ENCODE measurements around the gene ACSF3.
"Not testable (repeated sequence)": the region's sequence is repeated elsewhere in the genome, so short reads cannot be mapped to it uniquely, and the experiment has no call there.

Gene ACSF3

GRCh38 chr16:89179656-89180315 lies 86.1 kb downstream of the ACSF3 start:
- no peak for DNase-seq

DNA sequence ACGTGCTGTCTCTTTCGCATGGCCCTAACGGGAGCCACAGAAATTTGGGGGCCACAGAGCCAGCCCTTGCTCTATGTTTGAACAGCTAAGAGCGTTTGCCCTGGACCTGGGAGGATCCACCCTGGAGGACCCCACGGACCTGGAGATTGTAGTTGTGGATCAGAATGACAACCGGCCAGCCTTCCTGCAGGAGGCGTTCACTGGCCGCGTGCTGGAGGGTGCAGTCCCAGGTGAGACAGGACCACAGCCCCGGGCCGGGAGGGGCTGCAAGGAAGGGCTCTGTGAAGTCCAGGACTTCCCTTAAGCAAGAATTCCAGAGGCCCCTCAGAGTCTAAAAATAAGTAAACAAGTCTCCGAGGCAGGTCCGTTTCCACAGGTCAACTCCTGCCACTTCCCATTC lies 89.8 kb downstream of the ACSF3 start:
- no peak for DNase-seq

GRCh38 chr16:89183975-89184676 lies 90.5 kb downstream of the ACSF3 start:
- DNase-seq: no peak

GRCh38 chr16:89184677-89184932 lies 91.0 kb downstream of the ACSF3 start:
- DNase-seq: no peak

- no peak for DNase-seq
Observed at GRCh38 chr16:89184933-89185794, 91.5 kb downstream of the ACSF3 start.

GRCh38 chr16:89185887-89186592 lies 92.4 kb downstream of the ACSF3 start:
- not testable (repeated sequence) for DNase-seq

DNA sequence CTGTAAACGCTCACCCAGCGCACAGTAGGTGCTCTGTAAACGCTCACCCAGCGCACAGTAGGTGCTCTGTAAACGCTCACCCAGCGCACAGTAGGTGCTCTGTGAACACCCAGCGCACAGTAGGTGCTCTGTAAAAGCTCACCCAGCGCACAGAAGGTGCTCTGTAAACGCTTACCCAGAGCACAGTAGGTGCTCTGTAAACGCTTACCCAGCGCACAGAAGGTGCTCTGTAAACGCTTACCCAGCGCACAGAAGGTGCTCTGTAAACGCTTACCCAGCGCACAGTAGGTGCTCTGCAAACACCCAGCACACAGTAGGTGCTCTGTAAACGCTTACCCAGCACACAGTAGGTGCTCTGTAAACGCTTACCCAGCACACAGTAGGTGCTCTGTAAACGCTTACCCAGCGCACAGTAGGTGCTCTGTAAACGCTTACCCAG lies 93.0 kb downstream of the ACSF3 start:
- DNase-seq: not testable (repeated sequence)

GRCh38 chr16:89187032-89187769 lies 93.5 kb downstream of the ACSF3 start:
- DNase-seq: no peak

GRCh38 chr16:89187770-89188392 lies 94.2 kb downstream of the ACSF3 start:
- no peak for DNase-seq

- DNase-seq: not testable (repeated sequence)
Observed at GRCh38 chr16:89188471-89189357, 95.1 kb downstream of the ACSF3 start.

DNA sequence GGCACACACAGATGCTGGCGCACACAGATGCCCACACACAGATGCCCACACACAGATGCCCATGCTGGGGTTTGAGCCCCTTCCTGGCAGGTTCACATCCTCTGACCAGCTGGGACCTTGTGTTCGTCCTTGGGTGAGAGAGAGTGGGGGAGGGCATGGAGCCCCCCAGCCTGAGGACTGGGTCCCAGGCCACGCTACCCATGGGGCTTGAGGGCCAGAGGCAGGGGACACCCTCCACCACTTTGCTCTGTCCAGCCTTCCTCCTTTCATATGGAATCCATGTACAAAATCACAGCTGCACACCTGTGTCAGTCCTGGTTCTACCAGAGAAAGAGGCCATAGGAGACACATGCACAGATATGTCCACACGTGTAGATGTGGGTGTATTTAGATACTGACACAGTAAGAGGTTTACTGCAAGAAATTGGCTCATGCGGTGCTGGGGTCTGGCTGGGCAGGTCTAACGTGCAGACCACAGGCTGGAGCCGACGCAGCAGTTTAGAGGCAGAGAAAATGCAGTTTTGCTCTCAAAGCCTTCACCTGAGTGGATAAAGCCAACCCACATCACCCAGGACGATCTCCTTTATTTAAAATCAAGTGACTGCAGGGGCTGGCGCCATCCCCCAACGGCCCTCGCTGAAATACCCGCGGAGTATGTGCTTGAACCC lies 95.8 kb downstream of the ACSF3 start:
- no peak for DNase-seq

- DNase-seq: no peak
Observed at GRCh38 chr16:89190150-89190958, 96.7 kb downstream of the ACSF3 start.

DNA sequence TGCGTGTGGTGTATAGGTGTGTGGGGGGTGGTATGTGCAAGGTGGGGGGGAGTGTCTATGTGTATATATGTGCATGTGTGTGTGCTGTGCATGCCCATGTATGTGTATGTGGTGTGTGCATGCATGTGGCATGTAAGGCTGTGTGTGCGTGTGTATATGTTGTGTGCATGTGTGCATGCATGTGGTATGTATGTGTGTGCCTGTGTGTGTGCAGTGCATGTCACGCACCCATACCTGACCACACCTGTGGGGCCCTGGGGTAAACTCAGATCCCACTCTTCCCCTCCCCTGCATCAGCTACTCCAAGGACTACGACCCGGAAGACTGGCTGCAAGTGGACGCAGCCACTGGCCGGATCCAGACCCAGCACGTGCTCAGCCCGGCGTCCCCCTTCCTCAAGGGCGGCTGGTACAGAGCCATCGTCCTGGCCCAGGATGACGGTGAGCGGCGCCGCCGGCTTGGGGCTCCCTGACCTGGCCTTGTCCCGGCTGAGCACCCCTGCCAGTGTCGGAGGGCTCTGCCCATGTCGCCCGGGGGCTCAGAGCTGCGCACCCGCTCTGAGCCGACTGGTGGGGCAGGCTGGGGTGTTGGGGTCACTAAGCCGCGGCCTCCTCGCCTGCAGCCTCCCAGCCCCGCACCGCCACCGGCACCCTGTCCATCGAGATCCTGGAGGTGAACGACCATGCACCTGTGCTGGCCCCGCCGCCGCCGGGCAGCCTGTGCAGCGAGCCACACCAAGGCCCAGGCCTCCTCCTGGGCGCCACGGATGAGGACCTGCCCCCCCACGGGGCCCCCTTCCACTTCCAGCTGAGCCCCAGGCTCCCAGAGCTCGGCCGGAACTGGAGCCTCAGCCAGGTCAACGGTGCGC lies 97.6 kb downstream of the ACSF3 start:
- no peak for DNase-seq

DNA sequence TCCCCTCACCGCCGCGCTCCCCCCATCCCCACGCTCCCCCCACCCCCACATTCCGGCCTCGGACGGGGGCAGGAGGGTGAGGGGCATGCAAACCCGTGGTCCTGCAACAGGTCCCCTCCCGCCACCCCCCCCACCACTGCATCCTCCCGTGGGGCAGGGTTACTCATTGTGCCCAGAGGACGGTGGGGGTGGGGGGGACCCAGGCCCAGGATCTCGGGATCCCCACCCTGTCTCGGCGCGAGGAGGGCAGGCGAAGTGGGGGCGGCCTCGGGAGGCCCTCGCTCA lies 98.2 kb downstream of the ACSF3 start:
- DNase-seq: no peak

- DNase-seq: not testable (repeated sequence)
Observed at GRCh38 chr16:89192186-89192955, 98.7 kb downstream of the ACSF3 start.

- no peak for DNase-seq
Observed at GRCh38 chr16:89192956-89193575, 99.4 kb downstream of the ACSF3 start.

- no peak for DNase-seq
Observed at GRCh38 chr16:89193576-89194293, 100.1 kb downstream of the ACSF3 start.
